A673 (cell line): ENCODE data around the gene PRF1. TPM values are rescaled to one million over a fixed set of nuclear protein-coding genes. Genes with fewer than 3 reads are reported as not detected.

Experiments
- BruUV-seq: library from RNA; stranded (reverse); fragments of 400-500 nt; replicated peaks from 2 replicates; lab custom pipeline; 2021; lab: Mats Ljungman, UMichigan
- CTCF ChIA-PET: fragments of 300-600 bp; sonication (Branson Sonifier 250); formaldehyde crosslinking; loops from one replicate; lab custom pipeline; 2022; ENCODE audit warnings: antibody characterized with exemption; lab: Charles Lee
- POLR2A ChIA-PET: fragments of 300-600 bp; sonication (Branson Sonifier 250); formaldehyde crosslinking; loops from one replicate; lab custom pipeline; 2022; ENCODE audit warnings: antibody characterized with exemption; ENCODE audit not compliant: low non-redundant PET; lab: Charles Lee
- DNase-seq: peaks from one replicate; pipeline ENCODE4 v3.0.0-alpha.2; 2015; ENCODE audit warnings: low spot score
- H3K27ac ChIP-seq: fragments of 200-600 bp; sonication (generic); 2 replicates; pipeline ENCODE4 v1.5.1; 2016; ENCODE audit warnings: mixed run types, low read depth, mild to moderate bottlenecking, mixed read lengths, antibody characterized with exemption, low read length; ENCODE audit not compliant: poor library complexity, severe bottlenecking
- H3K27me3 ChIP-seq: fragments of 200-600 bp; sonication (generic); replicated peaks from 2 replicates; pipeline ENCODE4 v1.6.1; 2017; ENCODE audit warnings: mixed run types, low read depth, mild to moderate bottlenecking, mixed read lengths, antibody characterized with exemption, low read length; ENCODE audit not compliant: insufficient read depth, poor library complexity
- H3K36me3 ChIP-seq: fragments of 200-600 bp; sonication (generic); 2 replicates; pipeline ENCODE4 v1.6.1; 2016; ENCODE audit warnings: mixed run types, mild to moderate bottlenecking, mixed read lengths, antibody characterized with exemption, low read length; ENCODE audit not compliant: insufficient read depth, poor library complexity, severe bottlenecking
- H3K4me1 ChIP-seq: fragments of 200-600 bp; sonication (generic); 2 replicates; pipeline ENCODE4 v1.6.1; 2017; ENCODE audit warnings: mixed run types, mild to moderate bottlenecking, mixed read lengths, antibody characterized with exemption, low read length; ENCODE audit not compliant: insufficient read depth, poor library complexity, severe bottlenecking
- H3K4me3 ChIP-seq: fragments of 200-600 bp; sonication (generic); 2 replicates; pipeline ENCODE4 v1.5.1; 2016; ENCODE audit warnings: low read depth, mixed run types, mild to moderate bottlenecking, mixed read lengths, low read length; ENCODE audit not compliant: poor library complexity, severe bottlenecking
- H3K9me3 ChIP-seq: fragments of 200-600 bp; sonication (generic); 2 replicates; pipeline ENCODE4 v1.6.1; 2016; ENCODE audit warnings: mixed run types, low read depth, mild to moderate bottlenecking, mixed read lengths, antibody characterized with exemption, low read length; ENCODE audit not compliant: poor library complexity, severe bottlenecking
- CTCF ChIP-seq: fragments of 300-800, 200-600 bp; sonication (generic); conservative IDR thresholded peaks from 2 replicates; pipeline ENCODE4 v1.5.1; 2017; ENCODE audit warnings: low read depth, mild to moderate bottlenecking, antibody characterized with exemption, low read length, moderate library complexity, mixed read lengths
- EZH2 ChIP-seq: fragments of 200-600 bp; sonication (generic); IDR thresholded peaks from 2 replicates; pipeline ENCODE4 v1.6.1; 2017; ENCODE audit warnings: borderline replicate concordance, low read depth, mild to moderate bottlenecking, mixed read lengths, antibody characterized with exemption, low read length; ENCODE audit not compliant: poor library complexity, severe bottlenecking
- intact Hi-C: fragments of 100-400 bp; cut with micrococcal nuclease; formaldehyde crosslinking; loops from one replicate; pipeline ENCODE4 v1.10.0; 2022; ENCODE audit not compliant: unreplicated experiment
- total RNA-seq: library from RNA; stranded (reverse); gene quantifications from 2 replicates; pipeline ENCODE4 v1.2.3, GENCODE V29; 2021

Gene PRF1
- total RNA-seq, 1 experiment from 2014 or later = not detected

- ChIA-PET POLR2A (interaction anchor here (0.5 kb wide), 1 partner anchor 629 kb away, joined by 3 read pairs; no protein-coding TSS in a partner anchor), CTCF (no interaction called here)
- Histone ChIP-seq H3K36me3 (no peaks in the 10 kb centered on the region), H3K4me3 (no peak overlapping the region), H3K27me3 (no peaks in the 10 kb centered on the region), H3K9me3 (no peaks in the 10 kb centered on the region), H3K27ac (no peak overlapping the region), H3K4me1 (peaks cover 9% of the 10 kb centered on the region)
- TF ChIP-seq CTCF (no peak), EZH2 (no peak)
- intact Hi-C loops = no loop called here
- no TSS peak for BruUV-seq
- no peak for DNase-seq
Observed at GRCh38 chr10:70592186-70592735, 10.3 kb downstream of the PRF1 start.

GRCh38 chr10:70590655-70591416 lies 11.7 kb downstream of the PRF1 start:
- no peak for DNase-seq
- intact Hi-C loops = no loop called here
- Histone ChIP-seq H3K36me3 (no peaks in the 10 kb centered on the region), H3K4me3 (no peak overlapping the region), H3K27ac (no peak overlapping the region), H3K9me3 (no peaks in the 10 kb centered on the region), H3K27me3 (no peaks in the 10 kb centered on the region), H3K4me1 (peaks cover 9% of the 10 kb centered on the region)
- TF ChIP-seq CTCF (no peak), EZH2 (no peak)
- ChIA-PET POLR2A (no interaction called here), CTCF (interaction anchor here (0.6 kb wide), 1 partner anchor 804 kb away, joined by 3 read pairs; no protein-coding TSS in a partner anchor)
- BruUV-seq = no TSS peak

DNA sequence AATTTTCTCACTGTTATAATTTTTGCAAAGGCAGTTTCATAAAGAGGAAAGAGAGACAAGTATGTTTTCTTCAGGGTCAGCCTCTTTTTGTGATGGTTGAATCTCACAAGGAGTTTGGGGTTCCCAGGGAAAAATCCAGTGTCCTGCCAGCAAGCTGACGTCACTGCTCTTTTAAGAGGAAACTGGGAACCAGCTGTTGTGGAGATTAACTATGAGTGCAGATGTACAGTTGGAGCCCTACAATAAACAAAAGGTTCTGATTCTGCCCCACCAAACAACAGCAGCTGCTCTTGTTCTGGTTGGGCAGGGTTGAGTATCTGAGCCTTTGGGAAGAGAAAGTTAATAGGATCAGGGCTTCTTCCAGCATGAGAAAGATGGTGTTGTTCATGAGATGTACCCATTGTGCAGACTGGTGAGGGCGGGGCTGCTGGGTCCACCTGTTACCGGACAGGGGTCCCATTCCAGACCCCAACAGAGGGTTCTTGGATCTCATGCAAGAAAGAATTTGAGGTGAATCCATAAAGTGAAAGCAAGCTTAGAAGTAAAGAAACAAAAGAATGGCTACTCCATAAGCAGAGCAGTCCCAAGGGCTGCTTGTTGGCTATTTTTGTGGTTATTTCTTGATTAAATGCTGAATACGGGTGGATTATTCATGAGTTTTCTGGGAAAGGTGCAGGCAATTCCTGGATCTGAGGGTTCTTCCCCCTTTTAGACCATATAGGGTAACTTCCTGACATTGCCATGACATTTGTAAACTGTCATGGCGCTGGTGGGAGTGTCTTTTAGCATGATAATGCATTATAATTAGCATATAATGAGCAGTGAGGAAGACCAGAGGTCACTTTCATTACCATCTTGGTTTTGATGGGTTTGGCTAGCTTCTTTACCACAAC lies 12.5 kb downstream of the PRF1 start:
- intact Hi-C loops = no loop called here
- Histone ChIP-seq H3K4me3 (no peak overlapping the region), H3K27ac (no peak overlapping the region), H3K36me3 (no peaks in the 10 kb centered on the region), H3K4me1 (peaks cover 17% of the 10 kb centered on the region), H3K27me3 (no peaks in the 10 kb centered on the region), H3K9me3 (no peaks in the 10 kb centered on the region)
- BruUV-seq = no TSS peak
- ChIA-PET POLR2A (no interaction called here), CTCF (no interaction called here)
- TF ChIP-seq EZH2 (no peak), CTCF (no peak)
- DNase-seq = no peak
